NCI-H2171 treated with DMSO at 0.1 percent for 48 hours (cell line): ENCODE measurements around the gene ARAP1.
"Not testable (repeated sequence)": the region's sequence is repeated elsewhere in the genome, so short reads cannot be mapped to it uniquely, and the experiment has no call there.

Experiments used
- DNase-seq: peaks from one replicate; lab custom pipeline; 2025; lab: John Stamatoyannopoulos, UW

ARAP1 gene

GRCh38 chr11:72752088-72752914, at the start of gene ARAP1:
TSS of gene ARAP1 (minus strand) at chr11:72752408. CDS start at chr11:72727128, 25,280 bp downstream.
- no peak for DNase-seq

GRCh38 chr11:72799441-72799840, 47.2 kb upstream of the ARAP1 start:
- peak; percentile 12 for DNase-seq

- DNase-seq, result no peak
Observed at GRCh38 chr11:72798361-72798760, 46.2 kb upstream of the ARAP1 start.

GRCh38 chr11:72793425-72794367, 41.5 kb upstream of the ARAP1 start, which contains the start of gene STARD10:
TSS of gene STARD10 (minus strand) at chr11:72794047. CDS start at chr11:72781181, 12,866 bp downstream.
- peak; percentile 97 for DNase-seq

- no peak for DNase-seq
Observed at GRCh38 chr11:72793076-72793424, 40.8 kb upstream of the ARAP1 start.

- DNase-seq, result no peak
Observed at GRCh38 chr11:72792437-72793021, 40.3 kb upstream of the ARAP1 start.

- DNase-seq, result not testable (repeated sequence)
Observed at GRCh38 chr11:72791228-72791627, 39.0 kb upstream of the ARAP1 start.

- no peak for DNase-seq
Observed at GRCh38 chr11:72789493-72790131, 37.4 kb upstream of the ARAP1 start.

GRCh38 chr11:72788241-72788640, 36.0 kb upstream of the ARAP1 start:
- no peak for DNase-seq

- DNase-seq, result peak; percentile 28
Observed at GRCh38 chr11:72787216-72788104, 35.3 kb upstream of the ARAP1 start.

- DNase-seq, result no peak
Observed at GRCh38 chr11:72786305-72787215, 34.4 kb upstream of the ARAP1 start.

- DNase-seq, result no peak
Observed at GRCh38 chr11:72784662-72785061, 32.5 kb upstream of the ARAP1 start.

GRCh38 chr11:72783144-72783905, 31.1 kb upstream of the ARAP1 start:
- no peak for DNase-seq

GRCh38 chr11:72782081-72782920, 30.1 kb upstream of the ARAP1 start:
- DNase-seq, result peak; percentile 65

GRCh38 chr11:72781313-72782080, 29.3 kb upstream of the ARAP1 start:
- DNase-seq, result no peak

GRCh38 chr11:72781063-72781312, 28.8 kb upstream of the ARAP1 start:
- DNase-seq, result no peak

GRCh38 chr11:72780296-72781062, 28.3 kb upstream of the ARAP1 start:
- peak; percentile 91 for DNase-seq
